HCT116 (cell line): Measurements from ENCODE around the gene MUC20. TPM values are rescaled to one million over a fixed set of nuclear protein-coding genes. Genes with fewer than 3 reads are reported as not detected.

Experiments used
- ATAC-seq: fragments of 200-7000 bp; cut with Tn5 transposase; 2 replicates; pipeline ENCODE4 v1.9.1; 2020; ENCODE audit warnings: mild to moderate bottlenecking, moderate library complexity
- BruUV-seq: library from RNA; stranded (reverse); fragments of 400-500 nt; replicated peaks from 2 replicates; lab custom pipeline; 2021; lab: Mats Ljungman, UMichigan
- CTCF ChIA-PET: fragments of 300-600 bp; sonication (Branson Sonifier 250); formaldehyde crosslinking; loops from one replicate; lab custom pipeline; 2021; ENCODE audit warnings: antibody characterized with exemption; lab: Charles Lee
- POLR2A ChIA-PET: fragments of 300-600, 350-600 bp; sonication (Branson Sonifier 250); formaldehyde crosslinking; loops from one replicate; lab custom pipeline; 2021; ENCODE audit warnings: antibody characterized with exemption; lab: Charles Lee
- RAD21 ChIA-PET, 2 experiments: fragments of 300-600 bp; sonication (Branson Sonifier 250); formaldehyde crosslinking; loops; one replicate each; lab custom pipeline; 2023; ENCODE audit warnings: low total read pairs in 2 of 2; ENCODE audit not compliant: uncharacterized antibody in 2 of 2, unreplicated experiment in 2 of 2, low non-redundant PET in 1 of 2; lab: Charles Lee
- DNase-seq: peaks from one replicate; pipeline ENCODE4 v3.0.0-alpha.2; 2010; ENCODE audit warnings: low read depth, low spot score
- H2AFZ ChIP-seq: fragments of 200-600 bp; shearing (Covaris generic), sonication (generic); 2 replicates; pipeline ENCODE4 v1.6.1; 2017; ENCODE audit warnings: low read depth, mixed run types, mixed read lengths, antibody characterized with exemption, low read length; ENCODE audit not compliant: poor library complexity, severe bottlenecking
- H3K27ac ChIP-seq: 2 replicates; pipeline ENCODE4 v1.5.1; 2012; ENCODE audit warnings: low read depth, low read length
- H3K27me3 ChIP-seq: fragments of 200-600 bp; sonication (generic); 2 replicates; pipeline ENCODE4 v1.6.1; 2016; ENCODE audit warnings: mixed run types, low read length, mixed read lengths; ENCODE audit not compliant: insufficient read depth
- H3K36me3 ChIP-seq, 2 experiments: fragments of 200-500 bp in 1 of 2; fragments of 200-600 bp in 1 of 2; sonication (Bioruptor generic) in 1 of 2; sonication (generic) in 1 of 2; 2 replicates each; pipeline versions ENCODE4 v1.5.1 to v1.6.1; 2014 to 2016; ENCODE audit warnings: low read length in 2 of 2, inconsistent platforms in 1 of 2, mixed read lengths in 1 of 2, mixed run types in 1 of 2; ENCODE audit not compliant: insufficient read depth in 2 of 2, control insufficient read depth in 1 of 2
- H3K4me1 ChIP-seq, 2 experiments: fragments of 200-600 bp in 1 of 2; sonication (generic) in 1 of 2; 2 replicates each; pipeline versions ENCODE4 v1.5.1 to v1.6.1; 2012 to 2017; ENCODE audit warnings: low read length in 2 of 2, inconsistent platforms in 1 of 2, mild to moderate bottlenecking in 1 of 2, mixed read lengths in 1 of 2, mixed run types in 1 of 2, moderate library complexity in 1 of 2; ENCODE audit not compliant: insufficient read depth in 2 of 2, control insufficient read depth in 1 of 2
- H3K4me2 ChIP-seq: fragments of 200-600 bp; sonication (generic); 2 replicates; pipeline ENCODE4 v1.6.1; 2017; ENCODE audit warnings: mixed run types, low read length, mixed read lengths
- H3K4me3 ChIP-seq, 2 experiments: fragments of 200-600 bp in 1 of 2; sonication (generic) in 1 of 2; replicated peaks in 1 of 2; 2 replicates each; pipeline ENCODE4 v1.5.1; 2011 to 2016; ENCODE audit warnings: low read length in 2 of 2, control low read depth in 1 of 2, low read depth in 1 of 2, mild to moderate bottlenecking in 1 of 2, mixed read lengths in 1 of 2, mixed run types in 1 of 2
- H3K79me2 ChIP-seq: fragments of 200-600 bp; sonication (generic); 2 replicates; pipeline ENCODE4 v1.6.1; 2017; ENCODE audit warnings: mild to moderate bottlenecking, mixed run types, low read length, moderate library complexity, mixed read lengths; ENCODE audit not compliant: insufficient read depth
- H3K9ac ChIP-seq: fragments of 200-600 bp; sonication (generic); 2 replicates; pipeline ENCODE4 v1.6.1; 2016; ENCODE audit warnings: low read length, mixed read lengths
- H3K9me2 ChIP-seq: fragments of 200-600 bp; sonication (generic), shearing (Covaris generic); 2 replicates; pipeline ENCODE4 v1.6.1; 2017; ENCODE audit warnings: mixed run types, mild to moderate bottlenecking, moderate library complexity; ENCODE audit not compliant: insufficient read depth
- H3K9me3 ChIP-seq, 2 experiments: fragments of 200-500 bp in 1 of 2; fragments of 200-600 bp in 1 of 2; sonication (Bioruptor generic) in 1 of 2; sonication (generic) in 1 of 2; 2 replicates each; pipeline ENCODE4 v1.6.1; 2014 to 2017; ENCODE audit warnings: low read length in 2 of 2, mixed read lengths in 2 of 2, inconsistent platforms in 1 of 2, low read depth in 1 of 2, mild to moderate bottlenecking in 1 of 2, mixed run types in 1 of 2, moderate library complexity in 1 of 2; ENCODE audit not compliant: control insufficient read depth in 1 of 2, insufficient read depth in 1 of 2
- H4K20me1 ChIP-seq: fragments of 200-600 bp; sonication (generic), shearing (Covaris generic); 2 replicates; pipeline ENCODE4 v1.6.1; 2017; ENCODE audit warnings: mixed run types, mild to moderate bottlenecking, moderate library complexity; ENCODE audit not compliant: insufficient read depth
- CBX3 ChIP-seq: IDR thresholded peaks from 2 replicates; pipeline ENCODE4 v1.6.1; 2012; ENCODE audit warnings: low read depth
- EGR1 ChIP-seq: IDR thresholded peaks from 2 replicates; pipeline ENCODE4 v1.6.1; 2012; ENCODE audit warnings: low read depth
- ELF1 ChIP-seq: IDR thresholded peaks from 2 replicates; pipeline ENCODE4 v1.6.1; 2012; ENCODE audit warnings: low read depth, borderline replicate concordance
- EZH2phosphoT487 ChIP-seq: fragments of 200-600 bp; IDR thresholded peaks from 2 replicates; pipeline ENCODE4 v1.6.1; 2018; ENCODE audit warnings: antibody characterized with exemption, borderline replicate concordance
- FOSL1 ChIP-seq: IDR thresholded peaks from 2 replicates; pipeline ENCODE4 v1.6.1; 2012; ENCODE audit warnings: low read depth
- JUND ChIP-seq: IDR thresholded peaks from 2 replicates; pipeline ENCODE4 v1.6.1; 2012
- POLR2A ChIP-seq: IDR thresholded peaks from 2 replicates; pipeline ENCODE4 v1.7.0; 2011; ENCODE audit warnings: borderline replicate concordance; ENCODE audit not compliant: insufficient read depth, insufficient read length; ENCODE audit errors: extremely low read depth
- POLR2AphosphoS5 ChIP-seq: IDR thresholded peaks from 2 replicates; pipeline ENCODE4 v1.6.1; 2011; ENCODE audit warnings: mild to moderate bottlenecking, low read depth, low read length, moderate library complexity
- SIN3A ChIP-seq: IDR thresholded peaks from 2 replicates; pipeline ENCODE4 v1.6.1; 2012; ENCODE audit warnings: low read depth
- SP1 ChIP-seq: IDR thresholded peaks from 2 replicates; pipeline ENCODE4 v1.6.1; 2012; ENCODE audit warnings: low read depth
- SRF ChIP-seq: IDR thresholded peaks from 2 replicates; pipeline ENCODE4 v1.6.1; 2012; ENCODE audit warnings: low read depth
- ZFX ChIP-seq: fragments of 450-650 bp; IDR thresholded peaks from 2 replicates; pipeline ENCODE4 v1.6.1; 2017
- ZNF274 ChIP-seq: fragments of 200-500 bp; sonication (Bioruptor generic); IDR thresholded peaks from 2 replicates; pipeline ENCODE4 v1.6.1; 2014; ENCODE audit warnings: mild to moderate bottlenecking, low read depth, low read length, inconsistent platforms
- intact Hi-C: fragments of 100-400 bp; cut with micrococcal nuclease; formaldehyde crosslinking; loops from 2 replicates; pipeline ENCODE4 v1.10.0; 2022
- total RNA-seq: library from RNA; stranded (reverse); gene quantifications from one replicate; pipeline ENCODE4 v1.2.1, GENCODE V29; 2021; ENCODE audit not compliant: unreplicated experiment
- TF ChIP-seq, protein P1 (sequence below): IDR thresholded peaks from 2 replicates; pipeline ENCODE4 v1.6.1; 2012
- TF ChIP-seq, protein P2 (sequence below): IDR thresholded peaks from 2 replicates; pipeline ENCODE4 v1.6.1; 2011; ENCODE audit warnings: mild to moderate bottlenecking, low read length, moderate library complexity; ENCODE audit not compliant: insufficient replicate concordance; ENCODE audit errors: extremely low read depth
- TF ChIP-seq, protein P3 (sequence below): IDR thresholded peaks from 2 replicates; pipeline ENCODE4 v1.6.1; 2012
- TF ChIP-seq, protein P4 (sequence below): IDR thresholded peaks from 2 replicates; pipeline ENCODE4 v1.6.1; 2012; ENCODE audit warnings: low read depth

MUC20 gene
- total RNA-seq, 1 experiment from 2014 or later: 2.4 TPM

DNA sequence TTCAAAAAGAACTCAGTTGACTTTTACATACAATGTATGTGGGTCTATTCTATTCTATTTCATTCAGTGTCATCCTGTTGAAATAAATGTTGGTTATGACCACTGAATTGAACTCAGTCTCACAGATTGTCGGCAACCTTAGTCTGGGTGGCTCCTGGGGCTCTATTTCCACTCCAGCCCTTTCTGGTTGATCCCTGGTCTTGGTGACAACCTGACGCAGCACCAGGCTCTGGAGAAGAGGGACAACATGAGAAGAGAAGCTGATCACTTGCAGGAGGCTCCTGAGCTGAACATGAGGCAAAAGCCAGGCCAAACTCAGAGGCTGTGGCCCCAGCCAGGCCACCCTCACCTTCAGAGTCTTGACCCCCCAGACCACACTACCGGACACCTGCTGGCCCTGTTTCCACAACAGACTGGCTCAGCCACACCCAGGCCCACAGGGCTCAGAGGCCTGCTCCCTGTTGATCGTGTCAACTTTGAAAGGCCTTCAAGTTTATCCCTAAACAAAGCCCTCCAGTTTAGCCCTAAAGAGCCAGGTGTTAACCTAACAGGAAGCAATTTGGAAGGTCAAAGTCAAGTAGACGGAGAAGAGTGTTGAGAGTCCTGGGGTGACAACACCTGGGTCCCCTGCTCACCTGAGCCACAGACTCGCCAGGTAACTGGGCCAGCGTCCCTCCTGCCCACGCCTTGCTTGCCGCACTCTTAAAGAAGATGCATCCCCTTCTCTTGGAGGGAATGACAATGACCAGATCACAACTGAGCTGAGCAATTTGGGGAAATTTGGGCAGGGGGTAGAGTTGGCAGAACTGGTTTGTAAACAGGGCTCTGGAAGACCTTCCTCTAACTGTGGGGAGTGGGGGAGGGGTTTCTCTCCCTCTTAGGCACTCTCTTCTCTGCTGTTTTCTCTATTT, 15.4 kb upstream of the MUC20 start:
- TF ChIP-seq, protein P1, sequence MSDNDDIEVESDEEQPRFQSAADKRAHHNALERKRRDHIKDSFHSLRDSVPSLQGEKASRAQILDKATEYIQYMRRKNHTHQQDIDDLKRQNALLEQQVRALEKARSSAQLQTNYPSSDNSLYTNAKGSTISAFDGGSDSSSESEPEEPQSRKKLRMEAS: no peak
- TF ChIP-seq POLR2A (no peak), ZNF274 (no peak), POLR2AphosphoS5 (no peak), SP1 (no peak), FOSL1 (no peak), EGR1 (no peak), ZFX (no peak), SRF (no peak), EZH2phosphoT487 (no peak), SIN3A (no peak), CBX3 (no peak), JUND (no peak), ELF1 (no peak)
- TF ChIP-seq, protein P2, sequence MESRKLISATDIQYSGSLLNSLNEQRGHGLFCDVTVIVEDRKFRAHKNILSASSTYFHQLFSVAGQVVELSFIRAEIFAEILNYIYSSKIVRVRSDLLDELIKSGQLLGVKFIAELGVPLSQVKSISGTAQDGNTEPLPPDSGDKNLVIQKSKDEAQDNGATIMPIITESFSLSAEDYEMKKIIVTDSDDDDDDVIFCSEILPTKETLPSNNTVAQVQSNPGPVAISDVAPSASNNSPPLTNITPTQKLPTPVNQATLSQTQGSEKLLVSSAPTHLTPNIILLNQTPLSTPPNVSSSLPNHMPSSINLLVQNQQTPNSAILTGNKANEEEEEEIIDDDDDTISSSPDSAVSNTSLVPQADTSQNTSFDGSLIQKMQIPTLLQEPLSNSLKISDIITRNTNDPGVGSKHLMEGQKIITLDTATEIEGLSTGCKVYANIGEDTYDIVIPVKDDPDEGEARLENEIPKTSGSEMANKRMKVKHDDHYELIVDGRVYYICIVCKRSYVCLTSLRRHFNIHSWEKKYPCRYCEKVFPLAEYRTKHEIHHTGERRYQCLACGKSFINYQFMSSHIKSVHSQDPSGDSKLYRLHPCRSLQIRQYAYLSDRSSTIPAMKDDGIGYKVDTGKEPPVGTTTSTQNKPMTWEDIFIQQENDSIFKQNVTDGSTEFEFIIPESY: no peak
- TF ChIP-seq, protein P3, sequence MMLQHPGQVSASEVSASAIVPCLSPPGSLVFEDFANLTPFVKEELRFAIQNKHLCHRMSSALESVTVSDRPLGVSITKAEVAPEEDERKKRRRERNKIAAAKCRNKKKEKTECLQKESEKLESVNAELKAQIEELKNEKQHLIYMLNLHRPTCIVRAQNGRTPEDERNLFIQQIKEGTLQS: no peak
- TF ChIP-seq, protein P4, sequence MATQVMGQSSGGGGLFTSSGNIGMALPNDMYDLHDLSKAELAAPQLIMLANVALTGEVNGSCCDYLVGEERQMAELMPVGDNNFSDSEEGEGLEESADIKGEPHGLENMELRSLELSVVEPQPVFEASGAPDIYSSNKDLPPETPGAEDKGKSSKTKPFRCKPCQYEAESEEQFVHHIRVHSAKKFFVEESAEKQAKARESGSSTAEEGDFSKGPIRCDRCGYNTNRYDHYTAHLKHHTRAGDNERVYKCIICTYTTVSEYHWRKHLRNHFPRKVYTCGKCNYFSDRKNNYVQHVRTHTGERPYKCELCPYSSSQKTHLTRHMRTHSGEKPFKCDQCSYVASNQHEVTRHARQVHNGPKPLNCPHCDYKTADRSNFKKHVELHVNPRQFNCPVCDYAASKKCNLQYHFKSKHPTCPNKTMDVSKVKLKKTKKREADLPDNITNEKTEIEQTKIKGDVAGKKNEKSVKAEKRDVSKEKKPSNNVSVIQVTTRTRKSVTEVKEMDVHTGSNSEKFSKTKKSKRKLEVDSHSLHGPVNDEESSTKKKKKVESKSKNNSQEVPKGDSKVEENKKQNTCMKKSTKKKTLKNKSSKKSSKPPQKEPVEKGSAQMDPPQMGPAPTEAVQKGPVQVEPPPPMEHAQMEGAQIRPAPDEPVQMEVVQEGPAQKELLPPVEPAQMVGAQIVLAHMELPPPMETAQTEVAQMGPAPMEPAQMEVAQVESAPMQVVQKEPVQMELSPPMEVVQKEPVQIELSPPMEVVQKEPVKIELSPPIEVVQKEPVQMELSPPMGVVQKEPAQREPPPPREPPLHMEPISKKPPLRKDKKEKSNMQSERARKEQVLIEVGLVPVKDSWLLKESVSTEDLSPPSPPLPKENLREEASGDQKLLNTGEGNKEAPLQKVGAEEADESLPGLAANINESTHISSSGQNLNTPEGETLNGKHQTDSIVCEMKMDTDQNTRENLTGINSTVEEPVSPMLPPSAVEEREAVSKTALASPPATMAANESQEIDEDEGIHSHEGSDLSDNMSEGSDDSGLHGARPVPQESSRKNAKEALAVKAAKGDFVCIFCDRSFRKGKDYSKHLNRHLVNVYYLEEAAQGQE: no peak
- Histone ChIP-seq H3K36me3 (no peaks in the 10 kb centered on the region), H2AFZ (no peak overlapping the region), H3K9me3 (no peaks in the 10 kb centered on the region), H3K9me2 (0 out of 2 replicates have a peak, but pooled peaks cover 3% of the 10 kb centered on the region), H3K79me2 (no peaks in the 10 kb centered on the region), H3K4me2 (no peak overlapping the region), H3K4me3 (no peak overlapping the region), H3K4me1 (no peaks in the 10 kb centered on the region), H3K27me3 (no peaks in the 10 kb centered on the region), H4K20me1 (no peaks in the 10 kb centered on the region), H3K9ac (no peak overlapping the region), H3K27ac (no peak overlapping the region)
- ChIA-PET CTCF (no interaction called here), RAD21 (no interaction called here), POLR2A (interaction anchor here (0.6 to 1.2 kb wide), 2 partner anchors 9 to 170 kb away, joined by 3 to 4 read pairs; no protein-coding TSS in a partner anchor)
- no TSS peak for BruUV-seq
- intact Hi-C loops: no loop called here
- DNase-seq: no peak
- ATAC-seq: 0 out of 2 replicates have a peak, but pooled peaks have one; percentile 20
